Measurements from ENCODE around the gene TRPC5OS. TPM values are rescaled to one million over a fixed set of nuclear protein-coding genes. Genes with fewer than 3 reads are reported as not detected.

The TRPC5OS gene
- total RNA-seq, 1 experiment from 2014 or later, result not detected

DNA sequence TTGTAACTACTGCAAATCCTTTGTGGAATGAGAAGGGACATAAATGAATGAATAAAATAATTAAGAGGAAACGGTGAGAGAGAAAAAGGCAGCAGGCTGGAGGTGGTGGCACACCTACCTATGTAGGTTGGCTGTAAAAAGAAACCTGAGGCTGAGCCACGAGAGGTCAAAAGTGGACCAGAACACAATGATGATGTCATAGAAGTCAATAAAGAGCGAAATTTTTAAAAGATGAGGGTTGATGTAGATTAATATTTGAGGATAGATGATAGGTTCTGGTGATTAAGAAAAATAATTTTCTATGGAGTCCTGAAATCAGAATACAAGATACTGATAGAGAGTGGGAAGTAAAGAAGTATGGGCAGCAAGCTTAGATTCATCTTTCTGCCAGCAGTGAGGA, 1.7 kb downstream of the TRPC5OS start:
- peaks cover 3% of the 10 kb centered on the region for H3K9me3 Mint-ChIP-seq (ENCODE audit: low read depth, unreplicated experiment)
- CTCF ChIA-PET, result no interaction called here
- no peak for DNase-seq
- BruUV-seq (replicated peaks), result no TSS peak
- no peak overlapping the region for H3K4me3 Mint-ChIP-seq (ENCODE audit: low read depth, unreplicated experiment)
- no peaks in the 10 kb centered on the region for H3K4me1 Mint-ChIP-seq (ENCODE audit: low read depth, unreplicated experiment)
- H3K27me3 Mint-ChIP-seq (ENCODE audit: unreplicated experiment), result no peaks in the 10 kb centered on the region
- intact Hi-C loops (cut with micrococcal nuclease; ENCODE audit: unreplicated experiment), result no loop called here
- no peak for TF ChIP-seq CTCF (IDR thresholded peaks at IDR 0.05; ENCODE audit: unreplicated experiment)
- H3K27ac Mint-ChIP-seq (ENCODE audit: unreplicated experiment), result no peak overlapping the region
- H3K36me3 Mint-ChIP-seq (ENCODE audit: insufficient read depth, unreplicated experiment), result no peaks in the 10 kb centered on the region

DNA sequence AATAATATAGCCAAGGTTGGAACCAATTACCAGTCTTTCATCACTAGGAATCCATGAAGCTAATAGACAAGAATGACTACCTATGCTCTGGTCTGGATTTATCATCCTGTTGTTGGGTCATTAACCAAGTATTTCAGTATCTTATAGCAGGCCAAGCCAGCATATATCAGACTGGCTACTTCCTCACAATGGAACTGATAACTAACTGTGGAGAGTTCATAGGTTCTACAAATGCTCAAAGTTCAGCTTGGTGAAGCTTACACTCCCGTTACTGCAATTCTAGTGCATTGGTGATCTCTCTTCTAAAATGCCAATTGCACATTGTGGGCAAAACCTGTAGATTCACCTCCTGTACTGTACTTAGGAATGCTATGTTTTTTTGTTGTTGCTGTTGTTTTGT, 4.8 kb downstream of the TRPC5OS start:
- H3K27ac Mint-ChIP-seq (ENCODE audit: unreplicated experiment), result no peak overlapping the region
- BruUV-seq (replicated peaks), result no TSS peak
- peaks cover 3% of the 10 kb centered on the region for H3K9me3 Mint-ChIP-seq (ENCODE audit: low read depth, unreplicated experiment)
- no peaks in the 10 kb centered on the region for H3K27me3 Mint-ChIP-seq (ENCODE audit: unreplicated experiment)
- CTCF ChIA-PET, result no interaction called here
- H3K36me3 Mint-ChIP-seq (ENCODE audit: insufficient read depth, unreplicated experiment), result no peaks in the 10 kb centered on the region
- no peak for DNase-seq
- no peak for TF ChIP-seq CTCF (IDR thresholded peaks at IDR 0.05; ENCODE audit: unreplicated experiment)
- H3K4me3 Mint-ChIP-seq (ENCODE audit: low read depth, unreplicated experiment), result no peak overlapping the region
- no peaks in the 10 kb centered on the region for H3K4me1 Mint-ChIP-seq (ENCODE audit: low read depth, unreplicated experiment)
- intact Hi-C loops (cut with micrococcal nuclease; ENCODE audit: unreplicated experiment), result no loop called here

GRCh38 chrX:111881715-111882114, 5.7 kb downstream of the TRPC5OS start:
- no peak for TF ChIP-seq CTCF (IDR thresholded peaks at IDR 0.05; ENCODE audit: unreplicated experiment)
- DNase-seq, result no peak
- Mint-ChIP-seq H3K9me3 (ENCODE audit: low read depth, unreplicated experiment) (peaks cover 3% of the 10 kb centered on the region), H3K27me3 (ENCODE audit: unreplicated experiment) (no peaks in the 10 kb centered on the region), H3K36me3 (ENCODE audit: insufficient read depth, unreplicated experiment) (no peaks in the 10 kb centered on the region), H3K27ac (ENCODE audit: unreplicated experiment) (no peak overlapping the region), H3K4me1 (ENCODE audit: low read depth, unreplicated experiment) (no peaks in the 10 kb centered on the region), H3K4me3 (ENCODE audit: low read depth, unreplicated experiment) (no peak overlapping the region)
- CTCF ChIA-PET, result no interaction called here
- no TSS peak for BruUV-seq (replicated peaks)
- intact Hi-C loops (cut with micrococcal nuclease; ENCODE audit: unreplicated experiment), result no loop called here

DNA sequence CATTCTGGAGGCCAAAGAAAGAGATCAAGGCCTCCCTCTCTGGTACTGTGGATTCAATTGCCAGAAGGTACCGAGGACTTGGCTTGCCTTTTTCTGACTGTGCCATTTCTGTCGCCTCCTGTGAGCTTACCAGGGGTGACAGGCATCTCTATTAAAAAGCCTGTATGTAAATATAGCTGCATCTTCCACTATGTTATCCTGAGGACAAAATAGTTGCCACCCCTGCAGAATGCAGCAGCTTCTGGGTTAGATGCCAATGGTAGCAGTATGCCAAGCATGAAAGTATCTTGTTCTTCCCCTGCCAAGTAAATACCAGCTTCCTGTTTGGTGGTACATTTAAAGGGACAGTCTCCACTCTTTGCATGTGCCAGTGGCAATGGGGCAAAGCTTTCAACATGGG, 10.7 kb downstream of the TRPC5OS start:
- no peak for DNase-seq
- no peaks in the 10 kb centered on the region for H3K27me3 Mint-ChIP-seq (ENCODE audit: unreplicated experiment)
- H3K4me1 Mint-ChIP-seq (ENCODE audit: low read depth, unreplicated experiment), result no peaks in the 10 kb centered on the region
- BruUV-seq (replicated peaks), result no TSS peak
- H3K9me3 Mint-ChIP-seq (ENCODE audit: low read depth, unreplicated experiment), result no peaks in the 10 kb centered on the region
- no peaks in the 10 kb centered on the region for H3K36me3 Mint-ChIP-seq (ENCODE audit: insufficient read depth, unreplicated experiment)
- intact Hi-C loops (cut with micrococcal nuclease; ENCODE audit: unreplicated experiment), result no loop called here
- H3K4me3 Mint-ChIP-seq (ENCODE audit: low read depth, unreplicated experiment), result no peak overlapping the region
- H3K27ac Mint-ChIP-seq (ENCODE audit: unreplicated experiment), result no peak overlapping the region
- CTCF ChIA-PET, result no interaction called here
- no peak for TF ChIP-seq CTCF (IDR thresholded peaks at IDR 0.05; ENCODE audit: unreplicated experiment)

- no peaks in the 10 kb centered on the region for H3K9me3 Mint-ChIP-seq (ENCODE audit: low read depth, unreplicated experiment)
- CTCF ChIA-PET, result no interaction called here
- no peak overlapping the region for H3K27ac Mint-ChIP-seq (ENCODE audit: unreplicated experiment)
- no peak overlapping the region for H3K4me3 Mint-ChIP-seq (ENCODE audit: low read depth, unreplicated experiment)
- no peaks in the 10 kb centered on the region for H3K36me3 Mint-ChIP-seq (ENCODE audit: insufficient read depth, unreplicated experiment)
- no peaks in the 10 kb centered on the region for H3K27me3 Mint-ChIP-seq (ENCODE audit: unreplicated experiment)
- no peak for DNase-seq
- TF ChIP-seq CTCF (IDR thresholded peaks at IDR 0.05; ENCODE audit: unreplicated experiment), result no peak
- H3K4me1 Mint-ChIP-seq (ENCODE audit: low read depth, unreplicated experiment), result no peaks in the 10 kb centered on the region
- no TSS peak for BruUV-seq (replicated peaks)
- intact Hi-C loops (cut with micrococcal nuclease; ENCODE audit: unreplicated experiment), result no loop called here
These were observed 12.6 kb downstream of the TRPC5OS start for GRCh38 chrX:111888600-111888999.

All from Calu3 (cell line).